Liver (tissue), 9 donors: ENCODE data around the gene KCNJ1. TPM values are rescaled to one million over a fixed set of nuclear protein-coding genes. Genes with fewer than 3 reads are reported as not detected.

Experiments used
- DNase-seq: peaks from one replicate; pipeline ENCODE4 v3.0.0-alpha.2; 2017; ENCODE audit warnings: low spot score
- H3K27ac ChIP-seq, 2 donors: one replicate each; pipeline ENCODE4 v1.7.0; 2013; ENCODE audit warnings: inconsistent platforms in 2 of 2, low read length in 2 of 2, control low read depth in 1 of 2, low read depth in 1 of 2, mild to moderate bottlenecking in 1 of 2
- H3K27me3 ChIP-seq, 4 donors: one replicate each; pipeline versions ENCODE4 v1.6.1 to v1.7.0; 2013; ENCODE audit warnings: low read length in 3 of 4, inconsistent platforms in 1 of 4, mild to moderate bottlenecking in 1 of 4, moderate library complexity in 1 of 4; ENCODE audit not compliant: control insufficient read depth in 4 of 4, insufficient read depth in 4 of 4
- H3K36me3 ChIP-seq, 4 donors: one replicate each; pipeline versions ENCODE4 v1.6.1 to v1.7.0; 2013; ENCODE audit warnings: low read length in 3 of 4, mild to moderate bottlenecking in 3 of 4, low read depth in 1 of 4, moderate library complexity in 1 of 4; ENCODE audit not compliant: control insufficient read depth in 4 of 4, insufficient read depth in 3 of 4
- H3K4me1 ChIP-seq, 4 donors: one replicate each; pipeline versions ENCODE4 v1.6.1 to v1.7.0; 2013; ENCODE audit warnings: low read length in 3 of 4, mild to moderate bottlenecking in 3 of 4, moderate library complexity in 1 of 4; ENCODE audit not compliant: control insufficient read depth in 4 of 4, insufficient read depth in 4 of 4
- H3K4me3 ChIP-seq, 3 donors: one replicate each; pipeline versions ENCODE4 v1.6.1 to v1.7.0; 2013; ENCODE audit warnings: low read length in 3 of 3, control low read depth in 1 of 3, low read depth in 1 of 3, mild to moderate bottlenecking in 1 of 3
- H3K9ac ChIP-seq, 2 donors: one replicate each; pipeline ENCODE4 v1.7.0; 2013; ENCODE audit warnings: low read length in 2 of 2, mild to moderate bottlenecking in 2 of 2, moderate library complexity in 2 of 2, control low read depth in 1 of 2, low read depth in 1 of 2
- H3K9me3 ChIP-seq, 4 donors: one replicate each; pipeline versions ENCODE4 v1.6.1 to v1.7.0; 2013; ENCODE audit warnings: low read length in 3 of 4; ENCODE audit not compliant: control insufficient read depth in 4 of 4
- CTCF ChIP-seq: fragments of 150-350 bp; IDR thresholded peaks from 2 replicates; pipeline ENCODE4 v1.5.1; 2017; ENCODE audit warnings: improper control_type of control experiment, low read depth, low read length; ENCODE audit not compliant: missing input control
- EGR1 ChIP-seq, 2 donors: IDR thresholded peaks; 2 replicates each; pipeline ENCODE4 v1.6.1; 2016 to 2018; ENCODE audit warnings: antibody characterized with exemption in 2 of 2, low read depth in 2 of 2
- FOXA1 ChIP-seq: IDR thresholded peaks from 2 replicates; pipeline ENCODE4 v1.6.1; 2016; ENCODE audit warnings: antibody characterized with exemption
- FOXA2 ChIP-seq: IDR thresholded peaks from 2 replicates; pipeline ENCODE4 v1.6.1; 2016; ENCODE audit warnings: antibody characterized with exemption
- GABPA ChIP-seq, 2 donors: IDR thresholded peaks in 1 of 2; conservative IDR thresholded peaks in 1 of 2; 2 replicates each; pipeline ENCODE4 v1.6.1; 2016; ENCODE audit warnings: antibody characterized with exemption in 2 of 2, mild to moderate bottlenecking in 1 of 2, moderate library complexity in 1 of 2
- HNF4A ChIP-seq, 2 donors: conservative IDR thresholded peaks; 2 replicates each; pipeline ENCODE4 v1.6.1; 2016; ENCODE audit warnings: antibody characterized with exemption in 2 of 2, mild to moderate bottlenecking in 2 of 2
- HNF4G ChIP-seq: IDR thresholded peaks from 2 replicates; pipeline ENCODE4 v1.6.1; 2016; ENCODE audit warnings: antibody characterized with exemption
- JUND ChIP-seq, 2 donors: IDR thresholded peaks; 2 replicates each; pipeline ENCODE4 v1.6.1; 2016; ENCODE audit warnings: antibody characterized with exemption in 2 of 2
- NR2F2 ChIP-seq: IDR thresholded peaks from 2 replicates; pipeline ENCODE4 v1.6.1; 2016; ENCODE audit warnings: antibody characterized with exemption
- RAD21 ChIP-seq, 2 donors: IDR thresholded peaks; 2 replicates each; pipeline ENCODE4 v1.6.1; 2016; ENCODE audit warnings: antibody characterized with exemption in 2 of 2, mild to moderate bottlenecking in 2 of 2
- RXRA ChIP-seq, 2 donors: IDR thresholded peaks; 2 replicates each; pipeline ENCODE4 v1.6.1; 2017 to 2018; ENCODE audit warnings: antibody characterized with exemption in 2 of 2, mild to moderate bottlenecking in 1 of 2
- SP1 ChIP-seq: IDR thresholded peaks from 2 replicates; pipeline ENCODE4 v1.6.1; 2018; ENCODE audit warnings: antibody characterized with exemption, mild to moderate bottlenecking
- TAF1 ChIP-seq: conservative IDR thresholded peaks from 2 replicates; pipeline ENCODE4 v1.6.1; 2016; ENCODE audit warnings: antibody characterized with exemption, mild to moderate bottlenecking
- YY1 ChIP-seq: IDR thresholded peaks from 2 replicates; pipeline ENCODE4 v1.6.1; 2016; ENCODE audit warnings: antibody characterized with exemption, mild to moderate bottlenecking
- WGBS: extraction: QIAGEN DNeasy Blood & Tissue Kit; methylation state at CpG from one replicate; pipeline ENCODE4 v1.1.7; 2013; 5-methylcytosine and 5-hydroxymethylcytosine counted together
- polyA plus RNA-seq, 2 donors: library from polyadenylated mRNA; stranded (reverse) in 1 of 2; unstranded in 1 of 2; fragments of 200-250 nt in 1 of 2; fragments of >200 nt in 1 of 2; fragmentation: Nextera tagmentation in 1 of 2; extraction: Ambion mirVana in 1 of 2; gene quantifications; one replicate each; pipeline versions ENCODE4 v1.2.1 to v1.2.3, GENCODE V29; 2013 to 2015
- total RNA-seq, 2 donors: library from RNA; depleted of rRNA; stranded (reverse); fragments of >200 nt; gene quantifications; one replicate each; pipeline ENCODE4 v1.2.3, GENCODE V29; 2014
- TF ChIP-seq, protein P1 (sequence below): IDR thresholded peaks from 2 replicates; pipeline ENCODE4 v1.6.1; 2016; ENCODE audit warnings: antibody characterized with exemption
- TF ChIP-seq, protein P2 (sequence below): IDR thresholded peaks from 2 replicates; pipeline ENCODE4 v1.6.1; 2016; ENCODE audit warnings: antibody characterized with exemption
- TF ChIP-seq, protein P3 (sequence below): IDR thresholded peaks from 2 replicates; pipeline ENCODE4 v1.6.1; 2016; ENCODE audit warnings: antibody characterized with exemption
- donor health status: healthy.
- donor health status: healthy.
- donor health status: healthy.
- donor health status: healthy.
- donor health status: healthy.

KCNJ1 gene
- total and polyA plus RNA-seq, 4 donors = 0.14 to 0.23 TPM; not detected in 2

- peaks cover 4 to 15% (median 6%) of the 10 kb centered on the region in 4 donors for H3K4me1 ChIP-seq
- H3K9ac ChIP-seq = no peak overlapping the region
- H3K27me3 ChIP-seq = no peaks in the 10 kb centered on the region
- H3K9me3 ChIP-seq = no peaks in the 10 kb centered on the region
- WGBS = 82% methylated on average over 5 of the region's 5 CpGs
- no peaks in the 10 kb centered on the region for H3K36me3 ChIP-seq
- no peak overlapping the region for H3K27ac ChIP-seq
- H3K4me3 ChIP-seq = no peak overlapping the region
- no peak for TF ChIP-seq CTCF
- no peak for TF ChIP-seq EGR1 (IDR thresholded peaks at IDR 0.05; ENCODE audit: low read depth in 2 of 2)
- TF ChIP-seq HNF4G = no peak
- no peak for TF ChIP-seq TAF1
- TF ChIP-seq GABPA (IDR thresholded peaks at IDR 0.05 in 1 of 2, conservative IDR thresholded peaks at IDR 0.05 in 1 of 2) = no peak
- TF ChIP-seq JUND (IDR thresholded peaks at IDR 0.05) = no peak
- TF ChIP-seq SP1 = no peak
- TF ChIP-seq, protein P1, sequence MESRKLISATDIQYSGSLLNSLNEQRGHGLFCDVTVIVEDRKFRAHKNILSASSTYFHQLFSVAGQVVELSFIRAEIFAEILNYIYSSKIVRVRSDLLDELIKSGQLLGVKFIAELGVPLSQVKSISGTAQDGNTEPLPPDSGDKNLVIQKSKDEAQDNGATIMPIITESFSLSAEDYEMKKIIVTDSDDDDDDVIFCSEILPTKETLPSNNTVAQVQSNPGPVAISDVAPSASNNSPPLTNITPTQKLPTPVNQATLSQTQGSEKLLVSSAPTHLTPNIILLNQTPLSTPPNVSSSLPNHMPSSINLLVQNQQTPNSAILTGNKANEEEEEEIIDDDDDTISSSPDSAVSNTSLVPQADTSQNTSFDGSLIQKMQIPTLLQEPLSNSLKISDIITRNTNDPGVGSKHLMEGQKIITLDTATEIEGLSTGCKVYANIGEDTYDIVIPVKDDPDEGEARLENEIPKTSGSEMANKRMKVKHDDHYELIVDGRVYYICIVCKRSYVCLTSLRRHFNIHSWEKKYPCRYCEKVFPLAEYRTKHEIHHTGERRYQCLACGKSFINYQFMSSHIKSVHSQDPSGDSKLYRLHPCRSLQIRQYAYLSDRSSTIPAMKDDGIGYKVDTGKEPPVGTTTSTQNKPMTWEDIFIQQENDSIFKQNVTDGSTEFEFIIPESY = no peak
- no peak for TF ChIP-seq FOXA1
- TF ChIP-seq YY1 = no peak
- no peak for TF ChIP-seq HNF4A (conservative IDR thresholded peaks at IDR 0.05)
- no peak for DNase-seq
These were observed 28.0 kb downstream of the KCNJ1 start for GRCh38 chr11:128839081-128839480.

GRCh38 chr11:128837627-128838026, 29.5 kb downstream of the KCNJ1 start:
- no peak overlapping the region for H3K27ac ChIP-seq
- no peaks in the 10 kb centered on the region for H3K36me3 ChIP-seq
- H3K9me3 ChIP-seq = no peaks in the 10 kb centered on the region
- peak; percentile 55 for TF ChIP-seq NR2F2
- no peak for TF ChIP-seq RAD21 (IDR thresholded peaks at IDR 0.05)
- TF ChIP-seq, protein P2, sequence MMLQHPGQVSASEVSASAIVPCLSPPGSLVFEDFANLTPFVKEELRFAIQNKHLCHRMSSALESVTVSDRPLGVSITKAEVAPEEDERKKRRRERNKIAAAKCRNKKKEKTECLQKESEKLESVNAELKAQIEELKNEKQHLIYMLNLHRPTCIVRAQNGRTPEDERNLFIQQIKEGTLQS = no peak
- TF ChIP-seq SP1 = no peak
- no peak for TF ChIP-seq RXRA (IDR thresholded peaks at IDR 0.05)
- H3K4me3 ChIP-seq = no peak overlapping the region
- H3K9ac ChIP-seq = no peak overlapping the region
- no peak for DNase-seq
- H3K4me1 ChIP-seq = peaks cover 3 to 11% (median 5%) of the 10 kb centered on the region in 4 donors
- no peaks in the 10 kb centered on the region for H3K27me3 ChIP-seq
- WGBS = 62% methylated on average over 4 of the region's 4 CpGs

DNA sequence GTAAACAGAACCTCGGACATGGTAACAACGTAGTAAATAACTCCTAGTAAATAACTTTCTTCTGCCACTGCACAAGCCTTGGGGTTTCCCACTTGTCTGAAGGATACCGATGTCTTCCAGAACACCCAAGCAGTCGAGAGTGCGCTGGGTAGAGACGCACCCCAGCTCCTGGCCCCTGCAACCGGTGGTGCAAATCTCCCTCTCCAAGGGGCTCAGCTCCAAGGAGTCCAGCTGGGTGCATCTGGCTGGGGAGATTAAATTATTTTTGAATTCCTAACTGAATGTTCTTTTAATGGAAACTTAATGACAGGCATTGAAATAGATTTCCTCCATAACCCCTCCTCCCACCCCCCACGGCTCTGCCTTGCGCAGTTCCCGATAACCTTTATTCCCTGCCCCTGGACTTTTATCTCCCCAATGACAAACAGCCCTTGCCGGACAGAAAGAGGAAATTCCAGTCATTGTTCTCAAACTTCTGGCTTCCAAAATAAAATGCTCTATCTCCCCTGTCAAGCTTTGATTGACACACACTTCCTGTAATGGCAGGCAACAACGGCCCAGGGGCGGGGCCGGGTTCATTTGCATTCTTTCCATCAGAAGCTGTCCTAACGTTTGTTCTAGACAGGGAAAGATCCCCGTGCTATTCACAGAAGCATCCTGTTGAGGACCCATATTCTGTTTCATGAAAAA, 31.2 kb downstream of the KCNJ1 start:
- Histone ChIP-seq H3K9me3 (no peaks in the 10 kb centered on the region), H3K4me3 (no peak overlapping the region), H3K27me3 (no peaks in the 10 kb centered on the region), H3K4me1 (peaks cover 3 to 14% (median 5%) of the 10 kb centered on the region in 4 donors), H3K27ac (peak overlapping the region; percentile 10 to 43), H3K36me3 (no peaks in the 10 kb centered on the region), H3K9ac (no peak overlapping the region)
- 39% methylated on average over 16 of the region's 16 CpGs for WGBS
- DNase-seq = no peak
- TF ChIP-seq TAF1 (no peak), FOXA2 (no peak), RXRA (IDR thresholded peaks at IDR 0.05) (peak in 1 of 2 donors; percentile 36), RAD21 (IDR thresholded peaks at IDR 0.05) (no peak), GABPA (IDR thresholded peaks at IDR 0.05 in 1 of 2, conservative IDR thresholded peaks at IDR 0.05 in 1 of 2) (no peak), SP1 (peak; percentile 49), EGR1 (IDR thresholded peaks at IDR 0.05; ENCODE audit: low read depth in 2 of 2) (no peak), NR2F2 (peak; percentile 88), HNF4G (no peak), CTCF (no peak), FOXA1 (no peak)
- TF ChIP-seq, protein P2 = no peak
- TF ChIP-seq, protein P3, sequence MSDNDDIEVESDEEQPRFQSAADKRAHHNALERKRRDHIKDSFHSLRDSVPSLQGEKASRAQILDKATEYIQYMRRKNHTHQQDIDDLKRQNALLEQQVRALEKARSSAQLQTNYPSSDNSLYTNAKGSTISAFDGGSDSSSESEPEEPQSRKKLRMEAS = no peak
- TF ChIP-seq, protein P1 = no peak
